ENCODE results near the gene TEDC1.

GRCh38 chr14:105500036-105500725 is 9.1 kb downstream of the TEDC1 start:
- TF ChIP-seq POLR2AphosphoS5 (IDR thresholded peaks at IDR 0.05; ENCODE audit: low read depth, low read length), result no peak
- TF ChIP-seq POLR2A (IDR thresholded peaks at IDR 0.05; ENCODE audit: low read depth, low read length), result no peak
- no peak for TF ChIP-seq TAF1 (IDR thresholded peaks at IDR 0.05; ENCODE audit: borderline replicate concordance, low read depth, low read length)
